HepG2 (cell line): ENCODE measurements around the gene GPC6. TPM values are rescaled to one million over a fixed set of nuclear protein-coding genes. Genes with fewer than 3 reads are reported as not detected.
A peak's percentile ranks its signal among the peaks of the same experiment; 100 is the strongest.

Experiments
- BHLHE40 ChIP-seq: IDR thresholded peaks from 2 replicates; pipeline ENCODE4 v1.6.1; 2011; ENCODE audit warnings: low read length, improper control_type of control experiment
- CHCHD3 ChIP-seq: sonication (generic); formaldehyde crosslinking; IDR thresholded peaks from 2 replicates; pipeline ENCODE4 v1.8.0; 2022; ENCODE audit warnings: mild to moderate bottlenecking, missing genetic modification reagents, moderate library complexity
- FOSL1 ChIP-seq: sonication (generic); formaldehyde crosslinking; IDR thresholded peaks from 2 replicates; pipeline ENCODE4 v1.9.0; 2021; ENCODE audit warnings: missing genetic modification reagents, borderline replicate concordance
- FOXO1 ChIP-seq: sonication (generic); formaldehyde crosslinking; IDR thresholded peaks from 2 replicates; pipeline ENCODE4 v1.4.0; 2020; ENCODE audit warnings: missing genetic modification reagents
- GTF3A ChIP-seq: sonication (generic); formaldehyde crosslinking; conservative IDR thresholded peaks from 2 replicates; pipeline ENCODE4 v1.4.0; 2020; ENCODE audit warnings: mild to moderate bottlenecking, missing genetic modification reagents
- GZF1 ChIP-seq: sonication (generic); formaldehyde crosslinking; IDR thresholded peaks from 2 replicates; pipeline ENCODE4 v1.5.1; 2020; ENCODE audit warnings: mild to moderate bottlenecking, missing genetic modification reagents
- HDAC1 ChIP-seq: sonication (generic); formaldehyde crosslinking; IDR thresholded peaks from 2 replicates; pipeline ENCODE4 v1.5.1; 2020; ENCODE audit warnings: mild to moderate bottlenecking, missing genetic modification reagents
- HNF4G ChIP-seq, 2 experiments: sonication (generic) in 1 of 2; formaldehyde crosslinking in 1 of 2; IDR thresholded peaks; 2 replicates each; pipeline versions ENCODE4 v1.4.0 to v1.6.1; 2011 to 2020; ENCODE audit warnings: borderline replicate concordance in 2 of 2, low read depth in 2 of 2, mild to moderate bottlenecking in 2 of 2, low read length in 1 of 2, missing genetic modification reagents in 1 of 2, moderate library complexity in 1 of 2
- KMT2A ChIP-seq: sonication (generic); formaldehyde crosslinking; IDR thresholded peaks from 2 replicates; pipeline ENCODE4 v1.4.0; 2020; ENCODE audit warnings: missing genetic modification reagents
- MZF1 ChIP-seq: sonication (generic); formaldehyde crosslinking; IDR thresholded peaks from 2 replicates; pipeline ENCODE4 v1.8.1; 2023; ENCODE audit warnings: mild to moderate bottlenecking, missing genetic modification reagents, borderline replicate concordance
- SCMH1 ChIP-seq: sonication (generic); formaldehyde crosslinking; IDR thresholded peaks from 2 replicates; pipeline ENCODE4 v1.9.0; 2021; ENCODE audit warnings: missing genetic modification reagents, mild to moderate bottlenecking, borderline replicate concordance
- SNAI1 ChIP-seq: sonication (generic); formaldehyde crosslinking; IDR thresholded peaks from 2 replicates; pipeline ENCODE4 v1.5.0; 2020; ENCODE audit warnings: mild to moderate bottlenecking, missing genetic modification reagents, borderline replicate concordance
- TCF7 ChIP-seq: sonication (generic); IDR thresholded peaks from 2 replicates; pipeline ENCODE4 v1.6.1; 2016; ENCODE audit warnings: antibody characterized with exemption, low read depth
- TEAD2 ChIP-seq: sonication (generic); formaldehyde crosslinking; IDR thresholded peaks from 2 replicates; pipeline ENCODE4 v1.9.0; 2021; ENCODE audit warnings: missing genetic modification reagents
- ZBTB7A ChIP-seq: sonication (generic); formaldehyde crosslinking; IDR thresholded peaks from 2 replicates; pipeline ENCODE4 v1.8.0; 2022; ENCODE audit warnings: mild to moderate bottlenecking, missing genetic modification reagents
- ZFP36L2 ChIP-seq: sonication (generic); formaldehyde crosslinking; IDR thresholded peaks from 2 replicates; pipeline ENCODE4 v1.4.0; 2020; ENCODE audit warnings: missing genetic modification reagents
- ZNF274 ChIP-seq: sonication (generic); formaldehyde crosslinking; IDR thresholded peaks from 2 replicates; pipeline ENCODE4 v1.5.1; 2020; ENCODE audit warnings: mild to moderate bottlenecking, missing genetic modification reagents
- ZNF558 ChIP-seq: sonication (generic); formaldehyde crosslinking; IDR thresholded peaks from 2 replicates; pipeline ENCODE4 v1.9.0; 2022; ENCODE audit warnings: mild to moderate bottlenecking, missing genetic modification reagents, borderline replicate concordance
- polyA plus RNA-seq, 8 experiments: library from polyadenylated mRNA; depleted of rRNA in 3 of 8; stranded (reverse) in 7 of 8; unstranded in 1 of 8; fragments of >200 nt; fragmentation: Illumina TruSeq in 4 of 8; extraction: Trizol in 4 of 8; gene quantifications; 2 replicates each; pipeline versions ENCODE4 v1.2.1 to v1.2.3, GENCODE V29; 2011 to 2016; ENCODE audit warnings: low read depth in 4 of 8, missing spikeins in 1 of 8, mixed read lengths in 1 of 8; ENCODE audit not compliant: insufficient read depth in 1 of 8
- total RNA-seq, 5 experiments: library from RNA; depleted of rRNA; stranded (reverse); fragments of >200 nt; fragmentation: Illumina TruSeq; extraction: Trizol; gene quantifications; 2 replicates each; pipeline ENCODE4 v1.2.3, GENCODE V29; 2016; ENCODE audit warnings: low read depth in 1 of 5
- TF ChIP-seq, protein P1 (sequence below): IDR thresholded peaks from 2 replicates; pipeline ENCODE4 v1.6.1; 2016; ENCODE audit warnings: missing compliant biosample characterization, missing genetic modification reagents, borderline replicate concordance
- TF ChIP-seq, protein P2 (sequence below): sonication (generic); formaldehyde crosslinking; IDR thresholded peaks from 2 replicates; pipeline ENCODE4 v1.8.0; 2022; ENCODE audit warnings: missing genetic modification reagents, mild to moderate bottlenecking, inconsistent platforms, borderline replicate concordance
- TF ChIP-seq, protein P3 (sequence below): sonication (generic); formaldehyde crosslinking; IDR thresholded peaks from 2 replicates; pipeline ENCODE4 v1.9.0; 2021; ENCODE audit warnings: mild to moderate bottlenecking, missing genetic modification reagents

The GPC6 gene
- total and polyA plus RNA-seq, 2 of the 13 experiments (the other 11 are each of a cell fraction or from before 2014, with no cell fraction given), result 24.5 to 33.9 TPM

DNA sequence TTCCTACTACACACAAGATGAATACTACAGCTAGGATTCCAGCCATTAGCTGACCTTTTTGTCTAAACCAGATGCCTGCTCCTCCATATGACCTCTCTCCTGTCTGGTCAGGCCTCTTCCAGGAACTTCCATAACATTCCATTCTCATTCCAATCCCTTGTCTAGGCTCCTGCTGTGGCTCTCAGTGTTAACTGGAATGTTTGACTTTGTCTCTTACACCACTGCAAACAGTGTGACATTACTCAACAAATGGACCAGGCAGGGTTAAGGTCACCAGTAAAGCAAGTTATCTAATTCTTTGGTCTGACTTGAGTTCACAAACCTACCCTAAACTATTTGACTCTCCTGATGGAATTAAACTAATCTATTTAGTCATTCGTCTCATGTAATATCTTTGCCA is 2.1 kb upstream of the GPC6 start (continued):
- TF ChIP-seq TCF7 (peak; percentile 74), ZNF558 (CRISPR knock-in tag) (peak; percentile 67; the same call in 1 of the 2 replicates), HDAC1 (CRISPR knock-in tag) (peak; percentile 93), SNAI1 (CRISPR knock-in tag) (0 out of 2 replicates have a peak, but pooled peaks have one; percentile 56), GTF3A (CRISPR knock-in tag) (no peak), CHCHD3 (CRISPR knock-in tag) (no peak), BHLHE40 (peak; percentile 84), GZF1 (peak; percentile 79; the same call in 1 of the 2 replicates), TEAD2 (peak; percentile 88; the same call in 1 of the 2 replicates), ZNF274 (CRISPR knock-in tag) (no peak), FOXO1 (CRISPR knock-in tag) (peak; percentile 92), KMT2A (CRISPR knock-in tag) (peak; percentile 86), FOSL1 (CRISPR knock-in tag) (peak; percentile 54; the same call in 1 of the 2 replicates), ZBTB7A (CRISPR knock-in tag) (no peak), MZF1 (CRISPR knock-in tag) (no peak), ZFP36L2 (no peak), HNF4G (IDR thresholded peaks at IDR 0.05; ENCODE audit: borderline replicate concordance, low read depth, low read length) (peak; percentile 92), HNF4G (CRISPR knock-in tag; IDR thresholded peaks at IDR 0.05; ENCODE audit: borderline replicate concordance, low read depth) (peak; percentile 66; the same call in 1 of the 2 replicates), SCMH1 (CRISPR knock-in tag) (no peak)
- TF ChIP-seq, protein P1, sequence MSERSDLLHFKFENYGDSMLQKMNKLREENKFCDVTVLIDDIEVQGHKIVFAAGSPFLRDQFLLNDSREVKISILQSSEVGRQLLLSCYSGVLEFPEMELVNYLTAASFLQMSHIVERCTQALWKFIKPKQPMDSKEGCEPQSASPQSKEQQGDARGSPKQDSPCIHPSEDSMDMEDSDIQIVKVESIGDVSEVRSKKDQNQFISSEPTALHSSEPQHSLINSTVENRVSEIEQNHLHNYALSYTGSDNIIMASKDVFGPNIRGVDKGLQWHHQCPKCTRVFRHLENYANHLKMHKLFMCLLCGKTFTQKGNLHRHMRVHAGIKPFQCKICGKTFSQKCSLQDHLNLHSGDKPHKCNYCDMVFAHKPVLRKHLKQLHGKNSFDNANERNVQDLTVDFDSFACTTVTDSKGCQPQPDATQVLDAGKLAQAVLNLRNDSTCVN (CRISPR knock-in tag), result no peak
- TF ChIP-seq, protein P2, sequence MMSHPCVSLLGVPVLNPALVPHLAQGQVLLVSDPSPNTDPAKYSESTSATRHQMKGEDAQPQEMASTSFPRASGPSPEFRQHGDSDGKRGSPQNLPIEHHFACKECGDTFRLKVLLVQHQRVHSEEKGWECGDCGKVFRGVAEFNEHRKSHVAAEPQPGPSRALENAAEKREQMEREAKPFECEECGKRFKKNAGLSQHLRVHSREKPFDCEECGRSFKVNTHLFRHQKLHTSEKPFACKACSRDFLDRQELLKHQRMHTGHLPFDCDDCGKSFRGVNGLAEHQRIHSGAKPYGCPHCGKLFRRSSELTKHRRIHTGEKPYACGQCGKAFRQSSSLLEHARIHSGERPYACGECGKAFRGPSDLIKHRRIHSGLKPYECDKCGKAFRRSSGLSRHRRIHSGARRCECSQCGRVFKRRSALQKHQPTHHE (CRISPR knock-in tag), result peak; percentile 91; the same call in 1 of the 2 replicates
- TF ChIP-seq, protein P3, sequence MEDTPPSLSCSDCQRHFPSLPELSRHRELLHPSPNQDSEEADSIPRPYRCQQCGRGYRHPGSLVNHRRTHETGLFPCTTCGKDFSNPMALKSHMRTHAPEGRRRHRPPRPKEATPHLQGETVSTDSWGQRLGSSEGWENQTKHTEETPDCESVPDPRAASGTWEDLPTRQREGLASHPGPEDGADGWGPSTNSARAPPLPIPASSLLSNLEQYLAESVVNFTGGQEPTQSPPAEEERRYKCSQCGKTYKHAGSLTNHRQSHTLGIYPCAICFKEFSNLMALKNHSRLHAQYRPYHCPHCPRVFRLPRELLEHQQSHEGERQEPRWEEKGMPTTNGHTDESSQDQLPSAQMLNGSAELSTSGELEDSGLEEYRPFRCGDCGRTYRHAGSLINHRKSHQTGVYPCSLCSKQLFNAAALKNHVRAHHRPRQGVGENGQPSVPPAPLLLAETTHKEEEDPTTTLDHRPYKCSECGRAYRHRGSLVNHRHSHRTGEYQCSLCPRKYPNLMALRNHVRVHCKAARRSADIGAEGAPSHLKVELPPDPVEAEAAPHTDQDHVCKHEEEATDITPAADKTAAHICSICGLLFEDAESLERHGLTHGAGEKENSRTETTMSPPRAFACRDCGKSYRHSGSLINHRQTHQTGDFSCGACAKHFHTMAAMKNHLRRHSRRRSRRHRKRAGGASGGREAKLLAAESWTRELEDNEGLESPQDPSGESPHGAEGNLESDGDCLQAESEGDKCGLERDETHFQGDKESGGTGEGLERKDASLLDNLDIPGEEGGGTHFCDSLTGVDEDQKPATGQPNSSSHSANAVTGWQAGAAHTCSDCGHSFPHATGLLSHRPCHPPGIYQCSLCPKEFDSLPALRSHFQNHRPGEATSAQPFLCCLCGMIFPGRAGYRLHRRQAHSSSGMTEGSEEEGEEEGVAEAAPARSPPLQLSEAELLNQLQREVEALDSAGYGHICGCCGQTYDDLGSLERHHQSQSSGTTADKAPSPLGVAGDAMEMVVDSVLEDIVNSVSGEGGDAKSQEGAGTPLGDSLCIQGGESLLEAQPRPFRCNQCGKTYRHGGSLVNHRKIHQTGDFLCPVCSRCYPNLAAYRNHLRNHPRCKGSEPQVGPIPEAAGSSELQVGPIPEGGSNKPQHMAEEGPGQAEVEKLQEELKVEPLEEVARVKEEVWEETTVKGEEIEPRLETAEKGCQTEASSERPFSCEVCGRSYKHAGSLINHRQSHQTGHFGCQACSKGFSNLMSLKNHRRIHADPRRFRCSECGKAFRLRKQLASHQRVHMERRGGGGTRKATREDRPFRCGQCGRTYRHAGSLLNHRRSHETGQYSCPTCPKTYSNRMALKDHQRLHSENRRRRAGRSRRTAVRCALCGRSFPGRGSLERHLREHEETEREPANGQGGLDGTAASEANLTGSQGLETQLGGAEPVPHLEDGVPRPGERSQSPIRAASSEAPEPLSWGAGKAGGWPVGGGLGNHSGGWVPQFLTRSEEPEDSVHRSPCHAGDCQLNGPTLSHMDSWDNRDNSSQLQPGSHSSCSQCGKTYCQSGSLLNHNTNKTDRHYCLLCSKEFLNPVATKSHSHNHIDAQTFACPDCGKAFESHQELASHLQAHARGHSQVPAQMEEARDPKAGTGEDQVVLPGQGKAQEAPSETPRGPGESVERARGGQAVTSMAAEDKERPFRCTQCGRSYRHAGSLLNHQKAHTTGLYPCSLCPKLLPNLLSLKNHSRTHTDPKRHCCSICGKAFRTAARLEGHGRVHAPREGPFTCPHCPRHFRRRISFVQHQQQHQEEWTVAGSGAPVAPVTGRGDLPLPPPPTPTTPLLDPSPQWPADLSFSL (CRISPR knock-in tag), result peak; percentile 45; the same call in 1 of the 2 replicates
